ENCODE data around the gene CABP4.
"Not testable (repeated sequence)": the region's sequence is repeated elsewhere in the genome, so short reads cannot be mapped to it uniquely, and the experiment has no call there.

CABP4 gene

DNA sequence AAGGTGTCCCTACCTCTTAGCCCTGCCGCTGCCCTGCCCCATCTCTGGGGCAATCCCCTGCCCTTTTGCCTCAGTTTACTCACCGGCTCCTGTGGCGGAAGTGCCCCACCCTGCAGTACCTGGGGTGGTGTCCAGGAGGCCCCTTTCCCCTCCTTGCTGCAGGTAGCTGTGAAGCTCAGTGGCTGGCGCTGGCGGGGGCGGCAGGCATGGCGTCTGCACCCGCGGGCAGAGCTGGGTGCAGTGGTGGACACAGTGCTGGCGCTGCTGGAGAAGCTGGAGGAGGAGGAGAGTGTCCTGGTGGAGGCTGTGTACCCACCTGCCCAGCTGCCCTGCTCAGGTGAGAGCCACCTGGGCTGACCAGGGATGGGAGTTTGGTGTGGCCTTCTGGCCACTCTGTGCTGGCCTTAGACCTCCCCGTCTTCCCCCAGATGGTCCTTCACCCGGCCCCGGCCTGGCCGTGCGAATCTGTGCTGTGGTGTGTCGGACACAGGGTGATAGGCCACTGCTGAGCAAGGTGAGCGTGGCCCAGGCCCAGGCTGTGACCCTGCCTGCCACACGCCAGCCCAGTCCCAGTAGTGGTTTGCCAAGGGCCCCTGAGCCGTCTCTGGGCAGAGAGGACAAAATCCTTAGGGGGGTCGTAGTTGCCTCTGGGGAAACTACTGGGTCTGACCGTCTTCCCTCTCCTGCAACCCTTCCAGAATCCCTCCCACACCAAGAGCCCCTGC is 35.7 kb upstream of the CABP4 start:
- no peak for DNase-seq

DNA sequence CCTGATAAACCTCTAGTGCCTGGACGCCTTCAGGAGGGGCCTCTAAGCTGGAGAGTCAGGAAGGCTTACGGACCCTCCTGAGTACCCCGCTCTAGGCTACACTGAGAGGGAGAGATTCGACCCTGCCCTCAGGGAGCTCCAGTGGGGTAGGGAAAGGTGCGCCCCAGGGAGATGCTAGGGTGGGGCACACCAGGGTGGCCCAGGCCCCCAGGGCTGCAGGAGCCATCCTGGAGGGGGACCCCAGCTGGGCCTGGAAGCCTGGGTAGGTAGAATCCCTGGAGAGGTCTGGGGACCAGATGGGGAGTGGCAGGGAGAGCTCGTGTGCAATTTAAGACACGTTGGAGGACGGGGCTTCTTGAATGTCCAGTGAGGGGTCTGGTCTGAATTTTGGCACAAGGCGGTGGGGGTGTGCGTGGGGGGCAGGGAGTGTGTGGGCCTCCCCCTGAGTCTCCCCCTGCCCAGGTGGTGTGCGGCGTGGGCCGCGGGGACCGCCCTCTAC is 35.0 kb upstream of the CABP4 start:
- DNase-seq: peak; percentile 65

DNA sequence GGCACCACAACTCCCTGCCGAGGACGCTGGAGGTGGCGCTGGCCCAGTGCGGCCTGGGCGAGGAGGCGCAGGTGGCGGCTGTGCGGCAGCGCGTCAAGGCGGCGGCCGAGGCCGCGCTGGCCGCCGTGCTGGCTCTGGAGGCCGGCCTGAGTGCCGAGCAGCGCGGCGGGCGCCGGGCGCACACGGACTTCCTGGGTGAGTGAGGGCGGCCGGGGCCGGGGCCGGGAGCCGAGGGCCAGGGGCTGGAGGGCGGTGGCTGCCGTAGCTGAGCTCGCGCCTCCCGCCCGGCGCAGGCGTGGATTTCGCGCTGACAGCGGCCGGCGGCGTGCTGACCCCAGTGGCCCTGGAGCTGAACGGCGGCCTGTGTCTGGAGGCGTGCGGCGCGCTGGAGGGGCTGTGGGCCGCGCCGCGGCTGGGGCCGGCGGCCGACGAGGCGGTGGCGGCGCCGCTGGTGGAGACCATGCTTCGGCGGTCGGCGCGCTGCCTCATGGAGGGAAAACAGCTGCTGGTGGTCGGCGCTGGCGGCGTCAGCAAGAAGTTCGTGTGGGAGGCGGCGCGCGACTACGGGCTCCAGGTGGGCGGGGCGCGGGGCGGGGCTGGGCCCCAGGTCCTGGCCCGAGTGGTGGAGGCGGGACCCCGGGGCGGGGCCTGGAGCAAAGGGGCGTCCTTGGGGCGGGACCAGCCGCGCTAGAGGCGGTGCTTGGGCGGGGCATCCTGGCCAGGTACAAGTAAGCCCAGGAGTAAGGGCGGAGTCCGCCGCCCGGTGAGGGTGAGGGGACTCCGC is 34.3 kb upstream of the CABP4 start:
- DNase-seq: peak; percentile 97

DNA sequence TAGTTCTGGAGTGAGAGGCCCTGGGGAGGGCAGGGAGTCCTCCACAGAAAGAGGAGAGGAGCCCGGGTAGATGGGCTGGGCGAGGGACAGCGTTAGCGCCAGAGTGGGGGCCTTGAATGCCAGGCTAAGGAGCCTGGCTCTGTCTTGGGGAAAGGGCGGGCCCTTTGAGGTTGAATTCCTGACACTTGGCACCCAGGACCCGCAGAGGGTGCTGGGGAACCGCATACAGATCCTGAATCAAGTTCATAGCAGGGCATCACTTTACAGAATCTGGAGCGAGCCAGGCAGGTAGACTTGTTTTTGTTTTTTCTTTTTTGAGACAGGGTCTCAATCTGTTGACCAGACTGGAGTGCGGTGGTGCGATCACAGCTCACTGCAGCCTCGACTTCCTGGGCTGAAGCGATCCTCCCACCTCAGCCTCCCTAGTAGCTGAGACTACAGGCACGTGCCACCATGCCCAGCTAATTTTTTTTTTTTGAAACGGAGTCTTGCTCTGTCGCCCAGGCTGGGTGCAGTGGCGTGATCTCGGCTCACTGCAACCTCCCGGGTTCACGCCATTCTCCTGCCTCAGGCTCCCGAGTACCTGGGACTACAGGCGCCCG is 33.6 kb upstream of the CABP4 start:
- no peak for DNase-seq

DNA sequence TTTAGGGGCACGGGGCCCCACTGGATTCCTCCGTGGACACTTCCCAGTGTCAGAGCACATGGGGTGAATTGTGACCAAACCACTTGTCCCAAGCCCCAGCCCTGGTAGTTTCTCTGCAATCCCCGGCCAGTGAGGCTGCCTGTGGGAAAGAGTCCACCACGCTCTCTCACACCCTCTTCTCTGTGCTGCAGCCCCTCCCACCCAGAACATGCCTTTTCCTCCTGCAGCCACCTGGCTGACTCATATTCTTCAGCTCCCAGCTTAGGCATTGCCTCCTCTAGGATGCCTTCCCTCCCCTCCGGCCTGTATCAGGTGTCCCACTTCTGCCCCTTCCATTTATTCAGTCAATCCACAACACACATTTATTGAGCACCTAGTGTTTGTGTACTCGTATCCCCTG is 32.3 kb upstream of the CABP4 start:
- DNase-seq: no peak

DNA sequence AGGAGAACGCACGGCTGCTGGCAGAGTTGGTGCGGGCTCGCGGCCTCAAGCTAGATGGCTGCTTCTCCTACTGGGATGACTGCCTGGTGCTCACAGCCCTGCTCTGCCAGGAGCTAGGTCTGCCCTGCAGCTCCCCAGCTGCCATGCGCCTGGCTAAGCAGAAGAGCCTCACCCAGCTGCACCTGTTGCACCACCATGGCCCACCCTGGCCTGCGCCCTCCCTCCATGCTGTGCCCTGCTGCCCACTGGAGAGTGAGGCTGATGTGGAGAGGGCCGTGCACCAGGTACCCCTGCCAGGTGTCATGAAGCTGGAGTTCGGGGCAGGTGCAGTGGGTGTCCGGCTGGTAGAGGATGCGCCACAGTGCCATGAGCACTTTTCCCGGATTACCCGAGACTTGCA is 31.7 kb upstream of the CABP4 start:
- no peak for DNase-seq

DNA sequence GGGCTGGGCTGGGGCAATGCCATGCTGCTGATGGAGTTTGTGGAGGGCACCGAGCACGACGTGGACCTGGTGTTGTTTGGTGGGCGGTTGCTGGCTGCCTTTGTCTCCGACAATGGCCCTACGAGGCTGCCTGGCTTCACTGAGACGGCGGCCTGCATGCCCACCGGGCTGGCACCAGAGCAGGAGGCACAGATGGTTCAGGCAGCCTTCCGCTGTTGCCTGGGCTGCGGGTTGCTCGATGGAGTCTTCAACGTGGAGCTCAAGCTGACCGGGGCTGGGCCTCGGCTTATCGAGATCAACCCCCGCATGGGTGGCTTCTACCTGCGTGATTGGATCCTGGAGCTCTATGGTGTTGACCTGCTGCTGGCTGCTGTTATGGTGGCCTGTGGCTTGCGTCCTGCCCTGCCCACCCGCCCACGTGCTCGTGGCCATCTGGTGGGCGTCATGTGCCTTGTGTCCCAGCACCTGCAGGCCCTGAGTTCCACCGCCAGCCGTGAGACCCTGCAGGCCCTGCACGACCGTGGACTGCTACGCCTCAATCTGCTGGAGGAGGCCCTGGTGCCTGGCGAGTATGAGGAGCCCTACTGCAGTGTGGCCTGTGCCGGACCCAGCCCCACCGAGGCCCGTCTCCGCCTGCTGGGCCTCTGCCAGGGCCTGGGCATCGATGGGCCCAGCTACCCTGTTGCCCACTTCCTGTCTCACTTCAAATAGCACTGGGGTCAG is 31.1 kb upstream of the CABP4 start:
- DNase-seq: no peak

DNA sequence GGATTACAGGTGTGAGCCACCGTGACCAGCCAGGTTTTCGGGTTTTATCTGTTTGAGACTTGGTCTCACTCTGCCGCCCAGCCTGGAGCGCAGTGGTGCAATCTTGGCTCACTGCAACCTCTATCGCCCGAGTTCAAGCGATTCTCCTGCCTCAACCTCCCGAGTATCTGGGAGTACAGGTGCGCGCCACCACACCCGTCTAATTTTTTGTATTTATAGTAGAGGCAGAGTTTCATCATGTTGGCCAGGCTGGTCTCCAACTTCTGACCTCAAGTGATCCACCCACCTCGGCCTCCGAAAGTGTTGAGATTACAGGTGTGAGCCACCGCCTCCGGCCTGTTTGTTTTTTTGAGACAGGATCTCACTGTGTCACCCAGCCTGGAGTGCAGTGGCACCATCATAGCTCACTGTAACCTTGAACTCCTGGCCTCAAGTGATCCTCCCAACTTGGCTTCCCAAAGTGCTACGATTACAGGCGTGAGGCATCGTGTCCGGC is 27.7 kb upstream of the CABP4 start:
- not testable (repeated sequence) for DNase-seq

DNA sequence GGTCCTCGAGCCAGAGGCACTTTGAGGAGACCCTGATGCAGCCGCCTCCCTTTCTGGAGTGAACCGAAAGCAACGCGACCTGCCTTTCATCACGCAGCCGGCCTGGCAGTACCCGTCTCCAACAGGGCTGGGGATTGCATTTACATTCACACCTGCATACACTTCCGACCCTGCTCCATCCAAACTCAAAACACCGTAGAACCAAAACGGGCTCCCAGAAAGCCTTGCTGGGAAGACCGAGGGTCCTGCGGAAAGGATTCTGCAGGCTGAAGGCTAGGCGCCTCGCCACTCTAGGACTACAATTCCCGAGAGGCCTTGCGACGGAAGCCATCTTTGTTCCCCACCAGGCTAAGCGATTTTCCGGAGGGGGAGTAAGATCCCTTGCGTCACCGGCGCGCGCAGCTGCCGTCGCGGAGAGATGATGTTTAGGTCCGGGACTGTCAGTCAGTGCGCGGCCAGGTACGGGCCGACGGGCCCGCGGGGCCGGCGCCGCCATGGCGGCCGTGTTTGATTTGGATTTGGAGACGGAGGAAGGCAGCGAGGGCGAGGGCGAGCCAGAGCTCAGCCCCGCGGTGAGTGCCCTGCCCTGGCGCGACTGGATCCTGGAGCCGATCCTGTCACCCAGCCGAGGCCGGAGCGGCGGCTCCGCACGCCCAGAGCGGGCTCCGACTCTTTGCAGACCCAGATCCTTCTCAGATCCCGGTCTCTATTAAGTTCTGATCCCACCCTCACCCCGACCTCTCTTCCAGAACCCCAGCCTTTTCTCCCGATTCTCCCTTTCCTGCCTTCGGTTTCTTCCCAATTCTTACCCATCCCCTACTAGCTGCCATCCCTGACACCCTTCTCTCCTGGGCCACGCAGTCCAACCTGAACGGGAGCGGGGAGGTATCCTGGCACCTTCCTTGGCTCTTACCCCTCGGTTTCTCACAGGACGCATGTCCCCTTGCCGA is 26.8 kb upstream of the CABP4 start, which contains the start of gene RPS6KB2:
Gene RPS6KB2, plus strand, starts transcription at position 443 of the 950 bp plus-strand sequence. Its CDS starts 52 bp downstream, at position 495.
- peak; percentile 100 for DNase-seq

DNA sequence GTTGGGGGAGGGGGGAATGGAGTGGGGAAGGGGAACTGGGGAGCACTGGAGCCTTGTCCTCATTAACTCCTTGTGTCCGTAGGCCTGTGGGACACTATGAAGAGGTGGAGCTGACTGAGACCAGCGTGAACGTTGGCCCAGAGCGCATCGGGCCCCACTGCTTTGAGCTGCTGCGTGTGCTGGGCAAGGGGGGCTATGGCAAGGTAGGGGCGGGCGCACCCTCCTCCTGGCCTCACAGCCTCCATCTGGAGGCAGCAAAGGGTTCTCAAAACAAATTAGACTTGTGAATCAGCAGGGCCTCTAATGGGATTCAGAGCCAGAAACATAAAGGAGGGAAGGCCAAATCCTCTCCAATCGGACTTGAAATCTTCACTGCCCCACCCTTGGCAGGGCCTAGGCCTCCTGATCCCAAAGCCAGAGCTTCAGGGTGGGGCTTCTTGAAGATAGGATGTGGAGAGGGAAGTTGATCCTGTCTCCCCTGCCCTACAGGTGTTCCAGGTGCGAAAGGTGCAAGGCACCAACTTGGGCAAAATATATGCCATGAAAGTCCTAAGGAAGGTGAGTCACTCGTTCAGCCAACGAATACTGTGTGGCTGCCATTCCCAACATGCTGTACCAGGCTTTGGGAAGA is 26.0 kb upstream of the CABP4 start:
- DNase-seq: no peak

DNA sequence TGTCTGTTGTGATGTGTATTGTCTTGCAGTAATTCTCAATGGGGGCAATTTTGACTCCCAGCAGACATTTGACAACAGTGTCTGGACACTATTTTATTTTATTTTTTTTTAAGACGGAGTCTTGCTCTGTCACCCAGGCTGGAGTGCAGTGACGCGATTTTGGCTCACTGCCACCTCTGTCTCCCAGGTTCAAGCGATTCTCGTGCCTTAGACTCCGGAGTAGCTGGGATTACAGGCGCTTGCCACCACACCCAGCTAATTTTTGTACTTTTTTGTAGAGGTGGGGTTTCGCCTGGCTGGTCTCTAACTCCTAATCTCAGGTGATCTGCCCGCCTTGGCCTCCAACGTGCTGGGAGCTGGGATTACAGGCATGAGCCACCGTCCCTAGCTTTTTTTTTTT is 25.4 kb upstream of the CABP4 start:
- no peak for DNase-seq

DNA sequence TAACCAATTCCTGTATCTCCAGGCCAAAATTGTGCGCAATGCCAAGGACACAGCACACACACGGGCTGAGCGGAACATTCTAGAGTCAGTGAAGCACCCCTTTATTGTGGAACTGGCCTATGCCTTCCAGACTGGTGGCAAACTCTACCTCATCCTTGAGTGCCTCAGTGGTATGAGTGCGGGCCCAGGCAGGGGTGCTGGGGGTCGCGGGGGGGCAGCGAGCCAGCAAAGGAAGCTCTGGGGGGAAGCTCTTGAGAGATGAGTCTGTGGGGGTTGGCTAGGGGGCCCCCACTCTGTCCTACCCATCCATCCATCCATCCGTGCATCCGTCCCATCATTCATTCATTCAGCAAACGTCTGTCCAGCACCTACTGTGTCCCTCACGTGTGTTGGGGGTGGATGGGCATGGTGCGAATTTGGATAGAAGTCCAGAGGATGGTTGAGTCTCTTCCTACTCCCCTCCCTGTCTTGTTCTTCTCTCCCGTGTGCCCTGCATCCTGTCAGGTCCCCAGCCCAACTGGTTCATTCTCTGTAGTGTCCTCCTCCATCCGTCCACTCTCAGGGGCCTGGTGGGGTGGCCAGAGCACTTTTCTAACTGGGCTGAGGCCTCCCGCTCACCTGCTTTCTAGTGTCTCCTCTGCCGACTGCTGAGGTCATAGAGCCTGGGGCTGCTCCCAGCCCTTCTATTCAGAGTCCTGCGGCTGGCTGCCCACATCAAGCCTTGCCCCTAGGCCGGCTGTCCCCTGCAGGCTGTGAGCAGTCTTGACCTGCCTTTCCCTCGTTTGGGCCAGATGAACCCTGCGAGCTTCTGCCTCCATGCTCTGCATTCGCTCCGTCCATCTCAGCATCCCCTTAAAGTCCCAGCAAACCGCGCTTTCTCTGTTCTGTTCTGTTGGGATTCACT is 23.6 kb upstream of the CABP4 start:
- DNase-seq: no peak

DNA sequence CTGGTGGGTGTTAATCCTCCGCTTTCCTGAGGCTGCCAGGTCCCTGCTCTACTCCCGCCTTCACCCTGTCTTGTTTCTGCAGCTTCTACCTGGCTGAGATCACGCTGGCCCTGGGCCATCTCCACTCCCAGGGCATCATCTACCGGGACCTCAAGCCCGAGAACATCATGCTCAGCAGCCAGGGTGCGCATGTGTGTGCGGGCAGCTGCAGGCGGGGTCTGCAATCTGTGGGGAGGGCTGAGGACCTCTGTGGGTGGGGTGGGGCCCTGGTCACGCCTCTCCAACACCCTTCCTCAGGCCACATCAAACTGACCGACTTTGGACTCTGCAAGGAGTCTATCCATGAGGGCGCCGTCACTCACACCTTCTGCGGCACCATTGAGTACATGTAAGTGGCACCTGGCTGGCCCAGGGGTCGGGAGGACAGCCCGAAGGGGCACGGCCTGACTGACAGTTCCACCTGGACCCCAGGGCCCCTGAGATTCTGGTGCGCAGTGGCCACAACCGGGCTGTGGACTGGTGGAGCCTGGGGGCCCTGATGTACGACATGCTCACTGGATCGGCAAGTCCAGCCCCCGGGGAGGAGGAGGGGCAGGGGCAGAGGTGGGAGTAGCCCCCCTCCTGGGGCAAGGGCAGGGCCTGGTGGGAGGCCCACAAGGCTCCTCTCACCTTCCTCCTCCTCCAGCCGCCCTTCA is 22.4 kb upstream of the CABP4 start:
- no peak for DNase-seq

DNA sequence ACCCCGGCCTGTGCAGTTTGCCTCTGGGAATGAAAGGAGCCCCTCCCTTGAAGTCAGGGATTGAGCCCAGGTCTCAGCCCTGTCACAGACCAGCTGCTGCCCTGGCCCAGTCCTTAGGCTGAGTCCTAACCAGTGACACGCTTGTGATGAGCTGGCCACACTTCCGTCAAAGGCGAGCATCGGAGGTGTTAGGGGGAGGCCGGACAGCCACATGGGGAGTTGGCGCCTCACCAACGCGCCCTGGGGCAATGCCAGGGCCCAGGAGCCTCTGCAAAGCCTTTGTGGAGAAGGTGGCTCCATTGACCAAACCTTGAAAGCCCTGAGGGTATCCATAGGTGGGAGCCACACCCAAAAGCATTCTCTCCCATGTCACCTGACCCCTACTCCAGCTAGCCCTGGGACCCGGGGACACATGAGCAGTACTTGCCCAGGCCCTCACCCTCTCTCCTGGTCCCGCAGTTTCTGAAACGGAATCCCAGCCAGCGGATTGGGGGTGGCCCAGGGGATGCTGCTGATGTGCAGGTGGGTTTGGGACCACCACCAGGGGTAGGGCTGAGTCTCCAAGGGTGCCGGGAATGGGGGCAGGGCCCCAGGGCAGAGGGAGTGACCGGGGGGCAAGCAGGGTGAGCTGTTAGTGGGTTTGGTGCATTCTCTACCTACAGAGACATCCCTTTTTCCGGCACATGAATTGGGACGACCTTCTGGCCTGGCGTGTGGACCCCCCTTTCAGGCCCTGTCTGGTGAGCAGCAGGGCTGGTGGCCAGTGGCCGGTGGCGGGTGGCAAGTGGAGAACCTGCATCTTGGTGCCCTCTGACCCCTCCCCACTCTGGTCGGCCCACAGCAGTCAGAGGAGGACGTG is 21.4 kb upstream of the CABP4 start:
- DNase-seq: no peak

DNA sequence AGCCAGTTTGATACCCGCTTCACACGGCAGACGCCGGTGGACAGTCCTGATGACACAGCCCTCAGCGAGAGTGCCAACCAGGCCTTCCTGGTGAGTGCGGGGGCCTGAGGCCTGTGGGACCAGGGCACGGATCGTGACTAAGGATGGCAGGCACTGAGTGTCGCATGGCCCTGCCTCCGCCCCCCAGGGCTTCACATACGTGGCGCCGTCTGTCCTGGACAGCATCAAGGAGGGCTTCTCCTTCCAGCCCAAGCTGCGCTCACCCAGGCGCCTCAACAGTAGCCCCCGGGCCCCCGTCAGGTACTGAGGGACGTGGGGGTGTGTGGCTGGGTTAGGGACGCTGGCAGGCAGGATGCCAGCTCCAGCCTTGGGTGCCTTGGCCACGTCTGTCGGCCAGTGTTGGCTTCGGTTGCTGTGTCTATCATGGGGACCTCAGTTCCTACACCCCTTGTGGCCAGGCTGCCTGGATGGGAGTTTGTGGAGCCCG is 20.7 kb upstream of the CABP4 start:
- no peak for DNase-seq

DNA sequence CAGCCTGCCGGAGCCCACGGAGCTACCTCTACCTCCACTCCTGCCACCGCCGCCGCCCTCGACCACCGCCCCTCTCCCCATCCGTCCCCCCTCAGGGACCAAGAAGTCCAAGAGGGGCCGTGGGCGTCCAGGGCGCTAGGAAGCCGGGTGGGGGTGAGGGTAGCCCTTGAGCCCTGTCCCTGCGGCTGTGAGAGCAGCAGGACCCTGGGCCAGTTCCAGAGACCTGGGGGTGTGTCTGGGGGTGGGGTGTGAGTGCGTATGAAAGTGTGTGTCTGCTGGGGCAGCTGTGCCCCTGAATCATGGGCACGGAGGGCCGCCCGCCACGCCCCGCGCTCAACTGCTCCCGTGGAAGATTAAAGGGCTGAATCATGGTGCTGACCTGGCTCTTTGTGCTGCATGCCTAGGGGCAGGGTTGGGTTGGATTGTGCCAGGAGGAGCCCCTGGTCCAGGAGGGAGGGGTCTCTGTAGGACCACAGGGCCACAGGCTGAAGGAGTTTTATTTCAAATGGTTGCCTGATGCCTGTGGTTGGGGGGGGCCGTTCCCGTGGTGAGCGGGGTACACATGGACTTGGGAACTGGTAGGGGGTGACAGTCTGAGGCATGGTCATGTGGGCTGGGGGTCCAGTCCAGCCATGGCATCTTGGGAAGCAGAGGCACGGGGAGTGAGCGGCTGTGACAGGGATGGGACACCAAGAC is 20.0 kb upstream of the CABP4 start:
- DNase-seq: no peak

DNA sequence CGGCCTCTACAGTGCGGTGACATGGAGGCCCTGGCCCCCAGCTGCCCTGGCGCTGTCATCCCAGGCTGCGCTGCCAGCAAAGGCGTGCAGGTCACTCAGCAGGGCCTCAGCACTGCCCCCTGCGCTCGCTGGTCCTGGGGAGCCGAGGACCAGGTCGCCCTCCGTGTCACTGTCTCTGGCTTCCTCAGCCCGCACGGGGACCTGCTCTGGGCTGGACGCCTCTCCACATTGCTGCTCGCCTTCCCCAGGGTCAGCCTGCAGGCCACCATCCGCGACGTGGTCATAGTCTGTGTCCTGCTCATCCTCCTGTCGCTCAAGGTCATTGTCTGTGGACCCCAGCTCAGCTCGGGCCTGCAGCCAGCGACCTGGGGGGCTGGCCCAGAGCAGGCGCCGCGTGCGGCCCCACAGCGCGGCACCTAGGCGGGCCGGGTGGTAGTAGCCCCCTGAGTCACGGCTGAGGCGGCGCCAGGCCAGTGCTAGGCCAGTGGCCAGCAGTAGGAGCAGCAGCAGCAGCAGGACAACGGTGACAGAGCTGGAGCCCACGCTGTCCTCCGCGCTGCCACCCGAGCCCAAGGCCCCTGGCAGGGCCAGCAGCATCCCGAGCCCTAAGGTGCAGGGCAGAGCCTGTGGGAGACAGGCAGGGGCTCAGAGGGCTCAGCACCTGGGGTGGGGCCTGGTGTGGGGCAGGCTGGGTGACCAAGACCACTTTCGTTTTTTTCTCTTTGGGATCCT is 19.3 kb upstream of the CABP4 start:
- DNase-seq: no peak

Data from eye (tissue), 1 donor.